Measurements from ENCODE around the gene GMEB1. TPM values are rescaled to one million over a fixed set of nuclear protein-coding genes. Genes with fewer than 3 reads are reported as not detected.

The GMEB1 gene
- polyA plus RNA-seq, 1 donor (not counting 4 experiments of a cell fraction or from before 2014, with no cell fraction given): 6.0 TPM

GRCh38 chr1:28703629-28704028 is 35.0 kb downstream of the GMEB1 start:
- Histone ChIP-seq H3K27me3 (ENCODE audit: control insufficient read depth, extremely low read depth, insufficient read depth, low read length) (no peaks in the 10 kb centered on the region), H2AFZ (ENCODE audit: control insufficient read depth, low read length) (no peak overlapping the region), H3K36me3 (ENCODE audit: control insufficient read depth in 2 of 2, extremely low read depth in 1 of 2, insufficient read depth in 2 of 2, low read length in 2 of 2) (peaks cover 8 to 12% of the 10 kb centered on the region in 2 experiments), H3K4me2 (ENCODE audit: control insufficient read depth, extremely low read depth, insufficient read depth, low read depth, low read length) (no peak overlapping the region), H3K9ac (ENCODE audit: control insufficient read depth, extremely low read depth, insufficient read depth, low read length) (no peak overlapping the region), H3K79me2 (ENCODE audit: control insufficient read depth, insufficient read depth, low read length) (no peaks in the 10 kb centered on the region), H3K4me3 (ENCODE audit: control insufficient read depth in 2 of 3, extremely low read depth in 1 of 3, insufficient read depth in 2 of 3, low read depth in 1 of 3, low read length in 3 of 3) (no peak overlapping the region), H3K9me3 (ENCODE audit: control insufficient read depth, low read depth, low read length) (no peaks in the 10 kb centered on the region), H4K20me1 (ENCODE audit: control insufficient read depth, extremely low read depth, insufficient read depth, low read length) (no peaks in the 10 kb centered on the region), H3K4me1 (ENCODE audit: control insufficient read depth, extremely low read depth, insufficient read depth, low read length) (no peaks in the 10 kb centered on the region), H3K9me1 (ENCODE audit: control insufficient read depth, extremely low read depth, insufficient read depth, low read length) (no peaks in the 10 kb centered on the region), H3K27ac (ENCODE audit: control insufficient read depth, insufficient read depth, low read length) (no peak overlapping the region)
- FAIRE-seq (no peak), DNase-seq (ENCODE audit: low read depth, low spot score) (no peak)
- dilution Hi-C loops (cut with MboI; ENCODE audit: extremely low pct_ligation_motif_present, low sequenced_read_pairs): no loop called here
- no peak for TF ChIP-seq EZH2 (IDR thresholded peaks at IDR 0.05; ENCODE audit: low read length)

GRCh38 chr1:28716336-28716735 is 47.8 kb downstream of the GMEB1 start:
- H3K9ac ChIP-seq (ENCODE audit: control insufficient read depth, extremely low read depth, insufficient read depth, low read length): no peak overlapping the region
- TF ChIP-seq CTCF (optimal IDR thresholded peaks at IDR 0.05 in 1 of 3, IDR thresholded peaks at IDR 0.05 in 1 of 3, conservative IDR thresholded peaks at IDR 0.05 in 1 of 3; ENCODE audit: extremely low read depth in 1 of 3, insufficient read depth in 2 of 3, low read length in 3 of 3): no peak
- TF ChIP-seq EZH2 (IDR thresholded peaks at IDR 0.05; ENCODE audit: low read length): no peak
- FAIRE-seq: no peak
- DNase-seq (ENCODE audit: low read depth, low spot score): no peak
- H3K79me2 ChIP-seq (ENCODE audit: control insufficient read depth, insufficient read depth, low read length): no peaks in the 10 kb centered on the region
- H3K9me3 ChIP-seq (ENCODE audit: control insufficient read depth, low read depth, low read length): no peaks in the 10 kb centered on the region
- peaks cover 6 to 9% of the 10 kb centered on the region in 2 experiments for H3K36me3 ChIP-seq (ENCODE audit: control insufficient read depth in 2 of 2, extremely low read depth in 1 of 2, insufficient read depth in 2 of 2, low read length in 2 of 2)
- H2AFZ ChIP-seq (ENCODE audit: control insufficient read depth, low read length): no peak overlapping the region
- no peaks in the 10 kb centered on the region for H3K4me1 ChIP-seq (ENCODE audit: control insufficient read depth, extremely low read depth, insufficient read depth, low read length)
- H3K9me1 ChIP-seq (ENCODE audit: control insufficient read depth, extremely low read depth, insufficient read depth, low read length): no peaks in the 10 kb centered on the region
- H3K27ac ChIP-seq (ENCODE audit: control insufficient read depth, insufficient read depth, low read length): no peak overlapping the region
- dilution Hi-C loops (cut with MboI; ENCODE audit: extremely low pct_ligation_motif_present, low sequenced_read_pairs): no loop called here
- H4K20me1 ChIP-seq (ENCODE audit: control insufficient read depth, extremely low read depth, insufficient read depth, low read length): no peaks in the 10 kb centered on the region
- H3K4me3 ChIP-seq (ENCODE audit: control insufficient read depth in 2 of 3, extremely low read depth in 1 of 3, insufficient read depth in 2 of 3, low read depth in 1 of 3, low read length in 3 of 3): no peak overlapping the region
- H3K4me2 ChIP-seq (ENCODE audit: control insufficient read depth, extremely low read depth, insufficient read depth, low read depth, low read length): no peak overlapping the region
- no peaks in the 10 kb centered on the region for H3K27me3 ChIP-seq (ENCODE audit: control insufficient read depth, extremely low read depth, insufficient read depth, low read length)

GRCh38 chr1:28718166-28718565 is 49.6 kb downstream of the GMEB1 start:
- dilution Hi-C loops (cut with MboI; ENCODE audit: extremely low pct_ligation_motif_present, low sequenced_read_pairs): no loop called here

More at GRCh38 chr1:28718166-28718565, 49.6 kb downstream of the GMEB1 start:
- no peak for FAIRE-seq
- H3K9me3 ChIP-seq (ENCODE audit: control insufficient read depth, low read depth, low read length): no peaks in the 10 kb centered on the region
- H3K4me2 ChIP-seq (ENCODE audit: control insufficient read depth, extremely low read depth, insufficient read depth, low read depth, low read length): no peak overlapping the region
- no peaks in the 10 kb centered on the region for H4K20me1 ChIP-seq (ENCODE audit: control insufficient read depth, extremely low read depth, insufficient read depth, low read length)
- TF ChIP-seq CTCF (optimal IDR thresholded peaks at IDR 0.05 in 1 of 3, IDR thresholded peaks at IDR 0.05 in 1 of 3, conservative IDR thresholded peaks at IDR 0.05 in 1 of 3; ENCODE audit: extremely low read depth in 1 of 3, insufficient read depth in 2 of 3, low read length in 3 of 3) (no peak), EZH2 (IDR thresholded peaks at IDR 0.05; ENCODE audit: low read length) (no peak)
- H3K4me3 ChIP-seq (ENCODE audit: control insufficient read depth in 2 of 3, extremely low read depth in 1 of 3, insufficient read depth in 2 of 3, low read depth in 1 of 3, low read length in 3 of 3): no peak overlapping the region
- H3K27me3 ChIP-seq (ENCODE audit: control insufficient read depth, extremely low read depth, insufficient read depth, low read length): no peaks in the 10 kb centered on the region
- H3K27ac ChIP-seq (ENCODE audit: control insufficient read depth, insufficient read depth, low read length): no peak overlapping the region
- H3K79me2 ChIP-seq (ENCODE audit: control insufficient read depth, insufficient read depth, low read length): no peaks in the 10 kb centered on the region
- no peak for DNase-seq (ENCODE audit: low read depth, low spot score)
- H3K9me1 ChIP-seq (ENCODE audit: control insufficient read depth, extremely low read depth, insufficient read depth, low read length): no peaks in the 10 kb centered on the region
- H3K9ac ChIP-seq (ENCODE audit: control insufficient read depth, extremely low read depth, insufficient read depth, low read length): no peak overlapping the region
- H3K4me1 ChIP-seq (ENCODE audit: control insufficient read depth, extremely low read depth, insufficient read depth, low read length): no peaks in the 10 kb centered on the region
- H2AFZ ChIP-seq (ENCODE audit: control insufficient read depth, low read length): no peak overlapping the region
- peaks cover 0 to 7% of the 10 kb centered on the region in 2 experiments for H3K36me3 ChIP-seq (ENCODE audit: control insufficient read depth in 2 of 2, extremely low read depth in 1 of 2, insufficient read depth in 2 of 2, low read length in 2 of 2)
